ENCODE data around the gene UBE2D4.
"Not testable (repeated sequence)": the region's sequence is repeated elsewhere in the genome, so short reads cannot be mapped to it uniquely, and the experiment has no call there.

The UBE2D4 gene

GRCh38 chr7:43990011-43990585 lies 63.9 kb downstream of the UBE2D4 start:
- DNase-seq; in situ Hi-C loops (cut with HindIII; ENCODE audit: low pct_ligation_motif_present, low pct_unique_long_range_greater_than_20kb, low sequenced_read_pairs): not testable (repeated sequence)

- in situ Hi-C loops (cut with HindIII; ENCODE audit: low pct_ligation_motif_present, low pct_unique_long_range_greater_than_20kb, low sequenced_read_pairs); DNase-seq: not testable (repeated sequence)
Measured at GRCh38 chr7:43990829-43991228, 64.6 kb downstream of the UBE2D4 start.

GRCh38 chr7:43992896-43993295 lies 66.7 kb downstream of the UBE2D4 start:
- DNase-seq = peak; percentile 79
- in situ Hi-C loops (cut with HindIII; ENCODE audit: low pct_ligation_motif_present, low pct_unique_long_range_greater_than_20kb, low sequenced_read_pairs) = not testable (repeated sequence)

GRCh38 chr7:43994681-43995080 lies 68.4 kb downstream of the UBE2D4 start:
- DNase-seq; in situ Hi-C loops (cut with HindIII; ENCODE audit: low pct_ligation_motif_present, low pct_unique_long_range_greater_than_20kb, low sequenced_read_pairs): not testable (repeated sequence)

GRCh38 chr7:43997532-43997931 lies 71.3 kb downstream of the UBE2D4 start, which contains the start of gene SPDYE1:
Gene SPDYE1 (plus strand): TSS chr7:43997897. CDS start chr7:43999950, 2,053 bp downstream.
- DNase-seq; in situ Hi-C loops (cut with HindIII; ENCODE audit: low pct_ligation_motif_present, low pct_unique_long_range_greater_than_20kb, low sequenced_read_pairs): not testable (repeated sequence)

All from ACHN (cell line).